ENCODE results near the gene NMNAT2.

DNA sequence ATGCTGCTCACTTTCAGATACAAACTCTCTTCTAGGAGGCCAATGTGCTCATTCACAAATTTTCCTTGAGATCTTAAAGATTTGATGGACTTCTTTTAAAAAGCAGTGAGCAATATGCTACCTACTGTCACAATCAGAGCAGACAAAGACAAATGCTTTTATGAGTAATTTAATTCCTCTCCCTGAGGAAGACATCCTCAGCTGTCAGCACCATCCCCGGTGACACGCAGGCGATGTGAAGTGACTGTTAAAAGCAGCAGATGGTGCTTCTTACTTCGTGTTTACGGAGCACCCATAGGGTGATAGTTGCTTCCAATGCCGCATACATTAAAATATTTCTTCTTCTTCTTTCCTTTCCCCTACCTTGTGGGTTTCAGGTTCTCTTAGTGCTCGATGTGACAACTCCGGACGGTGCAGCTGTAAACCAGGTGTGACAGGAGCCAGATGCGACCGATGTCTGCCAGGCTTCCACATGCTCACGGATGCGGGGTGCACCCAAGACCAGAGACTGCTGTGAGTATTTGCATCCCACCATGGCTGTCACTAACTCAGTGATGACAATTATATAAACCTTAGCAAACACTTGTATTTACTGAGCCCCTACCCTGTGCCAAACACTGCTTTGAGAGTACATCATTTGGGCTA is 203.0 kb downstream of the NMNAT2 start:
- TF ChIP-seq, protein P1, sequence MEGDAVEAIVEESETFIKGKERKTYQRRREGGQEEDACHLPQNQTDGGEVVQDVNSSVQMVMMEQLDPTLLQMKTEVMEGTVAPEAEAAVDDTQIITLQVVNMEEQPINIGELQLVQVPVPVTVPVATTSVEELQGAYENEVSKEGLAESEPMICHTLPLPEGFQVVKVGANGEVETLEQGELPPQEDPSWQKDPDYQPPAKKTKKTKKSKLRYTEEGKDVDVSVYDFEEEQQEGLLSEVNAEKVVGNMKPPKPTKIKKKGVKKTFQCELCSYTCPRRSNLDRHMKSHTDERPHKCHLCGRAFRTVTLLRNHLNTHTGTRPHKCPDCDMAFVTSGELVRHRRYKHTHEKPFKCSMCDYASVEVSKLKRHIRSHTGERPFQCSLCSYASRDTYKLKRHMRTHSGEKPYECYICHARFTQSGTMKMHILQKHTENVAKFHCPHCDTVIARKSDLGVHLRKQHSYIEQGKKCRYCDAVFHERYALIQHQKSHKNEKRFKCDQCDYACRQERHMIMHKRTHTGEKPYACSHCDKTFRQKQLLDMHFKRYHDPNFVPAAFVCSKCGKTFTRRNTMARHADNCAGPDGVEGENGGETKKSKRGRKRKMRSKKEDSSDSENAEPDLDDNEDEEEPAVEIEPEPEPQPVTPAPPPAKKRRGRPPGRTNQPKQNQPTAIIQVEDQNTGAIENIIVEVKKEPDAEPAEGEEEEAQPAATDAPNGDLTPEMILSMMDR (IDR thresholded peaks at IDR 0.05), result no peak
- no peak for TF ChIP-seq POLR2A (IDR thresholded peaks at IDR 0.05)

All from adrenal gland (tissue), 5 donors.